ENCODE results near the gene COL5A1. TPM values are rescaled to one million over a fixed set of nuclear protein-coding genes. Genes with fewer than 3 reads are reported as not detected.

COL5A1 gene
- total RNA-seq, 1 experiment from 2014 or later: 9.5 TPM

DNA sequence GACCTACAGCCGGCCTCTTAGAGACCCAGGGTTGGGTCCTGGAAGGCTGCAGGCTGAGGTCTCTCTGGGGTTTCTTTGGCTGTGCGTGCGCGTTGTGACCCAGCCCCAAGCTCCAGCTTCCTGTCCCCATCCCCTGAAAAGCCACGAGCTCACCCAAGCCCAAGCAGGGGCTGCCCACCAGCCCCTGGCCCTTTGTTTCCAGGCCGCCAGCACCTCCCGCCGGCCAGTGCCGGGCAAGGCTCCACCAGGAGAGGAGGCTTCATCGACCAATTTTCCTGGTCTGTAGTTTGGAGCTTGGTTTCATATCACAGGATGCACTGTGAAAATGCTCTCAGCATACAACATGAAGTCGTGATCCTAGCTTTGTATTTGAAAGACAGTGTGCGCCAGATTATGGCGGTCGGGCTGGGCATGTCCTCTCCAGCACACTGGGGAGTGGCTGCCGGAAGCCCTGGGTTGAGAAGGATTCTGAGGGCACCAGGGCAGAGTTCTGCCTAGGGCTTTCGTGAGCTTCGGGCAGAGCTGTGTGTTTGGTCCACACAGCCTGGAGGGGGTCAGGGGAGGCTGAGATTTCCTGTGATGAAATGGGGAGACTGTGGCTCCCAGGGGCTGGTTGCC is 78.6 kb downstream of the COL5A1 start:
- H2AK5ac ChIP-seq (ENCODE audit: insufficient read length, low read length): no peak overlapping the region
- H3K36me3 Mint-ChIP-seq (ENCODE audit: insufficient read depth in 1 of 3, low read depth in 3 of 3): no peaks in the 10 kb centered on the region; a peak in 1 of 7 replicates
- H3K4ac ChIP-seq (ENCODE audit: low read depth, low read length): no peak overlapping the region
- H2AFZ ChIP-seq (ENCODE audit: low read length): no peak overlapping the region
- H2BK20ac ChIP-seq (ENCODE audit: low read depth, low read length, poor library complexity, severe bottlenecking): no peak overlapping the region
- peak overlapping the region in 2 of 3 experiments; percentile 63 to 64; a peak in 1 of 7 replicates for H3K27ac Mint-ChIP-seq
- DNase-seq: no peak
- H3K27me3 Mint-ChIP-seq (ENCODE audit: low read depth): no peaks in the 10 kb centered on the region; the same call in 1 of the 2 replicates
- no peak overlapping the region for H2BK12ac ChIP-seq (ENCODE audit: insufficient read length, low read depth, low read length)
- H3K27me3 ChIP-seq (ENCODE audit: insufficient read depth, low read length): no peaks in the 10 kb centered on the region
- H3K4me1 Mint-ChIP-seq: peaks cover 3 to 6% of the 10 kb centered on the region in 2 experiments; a peak in 3 of 4 replicates
- no peak overlapping the region for H3K4me2 ChIP-seq (ENCODE audit: insufficient read depth, insufficient read length, low read length)
- H3K9ac ChIP-seq (ENCODE audit: extremely low read depth, insufficient read length, low read length): no peak overlapping the region
- no peaks in the 10 kb centered on the region for H3K79me2 ChIP-seq (ENCODE audit: insufficient read depth, low read length)
- no peaks in the 10 kb centered on the region for H3K9me3 ChIP-seq (ENCODE audit: control insufficient read depth, low read depth, low read length)
- no peak overlapping the region for H2BK120ac ChIP-seq (ENCODE audit: low read depth, low read length, poor library complexity, severe bottlenecking)
- no peak overlapping the region for H3K56ac ChIP-seq (ENCODE audit: insufficient read length, low read depth, low read length)
- no peak overlapping the region for H4K8ac ChIP-seq (replicated peaks; ENCODE audit: insufficient read length, low read depth, low read length)
- H3K18ac ChIP-seq (ENCODE audit: insufficient read length, low read depth, low read length): no peak overlapping the region
- no CpG with 5 or more reads among the region's 17 CpGs for WGBS (ENCODE audit: extremely low coverage, insufficient read length, low lambda C conversion rate)
- H4K20me1 ChIP-seq (ENCODE audit: control insufficient read depth, insufficient read depth, insufficient read length): no peaks in the 10 kb centered on the region
- H3K14ac ChIP-seq (ENCODE audit: insufficient read depth, low read length): no peak overlapping the region; the same call in 1 of the 2 replicates
- H2BK15ac ChIP-seq (ENCODE audit: low read depth, low read length): no peak overlapping the region
- no peak overlapping the region for H3T11ph ChIP-seq (ENCODE audit: low read length)
- TF ChIP-seq, protein P1, sequence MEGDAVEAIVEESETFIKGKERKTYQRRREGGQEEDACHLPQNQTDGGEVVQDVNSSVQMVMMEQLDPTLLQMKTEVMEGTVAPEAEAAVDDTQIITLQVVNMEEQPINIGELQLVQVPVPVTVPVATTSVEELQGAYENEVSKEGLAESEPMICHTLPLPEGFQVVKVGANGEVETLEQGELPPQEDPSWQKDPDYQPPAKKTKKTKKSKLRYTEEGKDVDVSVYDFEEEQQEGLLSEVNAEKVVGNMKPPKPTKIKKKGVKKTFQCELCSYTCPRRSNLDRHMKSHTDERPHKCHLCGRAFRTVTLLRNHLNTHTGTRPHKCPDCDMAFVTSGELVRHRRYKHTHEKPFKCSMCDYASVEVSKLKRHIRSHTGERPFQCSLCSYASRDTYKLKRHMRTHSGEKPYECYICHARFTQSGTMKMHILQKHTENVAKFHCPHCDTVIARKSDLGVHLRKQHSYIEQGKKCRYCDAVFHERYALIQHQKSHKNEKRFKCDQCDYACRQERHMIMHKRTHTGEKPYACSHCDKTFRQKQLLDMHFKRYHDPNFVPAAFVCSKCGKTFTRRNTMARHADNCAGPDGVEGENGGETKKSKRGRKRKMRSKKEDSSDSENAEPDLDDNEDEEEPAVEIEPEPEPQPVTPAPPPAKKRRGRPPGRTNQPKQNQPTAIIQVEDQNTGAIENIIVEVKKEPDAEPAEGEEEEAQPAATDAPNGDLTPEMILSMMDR (conservative IDR thresholded peaks at IDR 0.05): no peak
- H4K5ac ChIP-seq (ENCODE audit: insufficient read length, low read depth, low read length): no peak overlapping the region
- no peak overlapping the region for H4K91ac ChIP-seq (ENCODE audit: insufficient read length, low read depth, low read length)
- H3K27ac ChIP-seq (ENCODE audit: insufficient read length, low read depth, low read length): no peak overlapping the region
- H3K9me3 Mint-ChIP-seq: peaks cover 0 to under 1% of the 10 kb centered on the region in 2 experiments; a peak in 2 of 5 replicates
- H3K23me2 ChIP-seq (ENCODE audit: insufficient read length, low read depth, low read length, poor library complexity, severe bottlenecking): no peaks in the 10 kb centered on the region
- H3K79me1 ChIP-seq (ENCODE audit: insufficient read depth, low read depth, low read length, poor library complexity, severe bottlenecking): no peaks in the 10 kb centered on the region
- no peak overlapping the region for H3K23ac ChIP-seq (ENCODE audit: insufficient read length, low read depth, low read length)
- no peaks in the 10 kb centered on the region for H3K4me1 ChIP-seq (ENCODE audit: insufficient read depth, low read length)
- no peak overlapping the region for H3K4me3 Mint-ChIP-seq
- no peak overlapping the region for H2BK5ac ChIP-seq (ENCODE audit: insufficient read length, low read length)
